PC-9 (cell line): ENCODE measurements around the gene CNNM2.
"Not testable (repeated sequence)": the region's sequence is repeated elsewhere in the genome, so short reads cannot be mapped to it uniquely, and the experiment has no call there.

Experiments used
- CTCF ChIP-seq: fragments of 200-600 bp; sonication (generic); conservative IDR thresholded peaks from 2 replicates; pipeline ENCODE4 v1.6.1; 2017; ENCODE audit warnings: mixed run types, antibody characterized with exemption, mild to moderate bottlenecking, moderate library complexity
- EZH2 ChIP-seq: fragments of 200-600 bp; sonication (generic); IDR thresholded peaks from 2 replicates; pipeline ENCODE4 v1.8.0; 2017; ENCODE audit warnings: antibody characterized with exemption, low read depth

- not testable (repeated sequence) for TF ChIP-seq CTCF, EZH2
These were observed 46.0 kb downstream of the CNNM2 start for GRCh38 chr10:102964064-102964463.
